Gastrocnemius medialis (tissue), 4 donors: ENCODE data around the gene TUBB4B.

Source experiments
- POLR2A ChIP-seq, 2 donors: fragments of 450-650 bp; IDR thresholded peaks; one replicate each; pipeline ENCODE4 v1.6.1; 2017; ENCODE audit warnings: antibody characterized with exemption in 2 of 2, mild to moderate bottlenecking in 2 of 2, moderate library complexity in 2 of 2
- TF ChIP-seq, protein P1 (sequence below), 5 experiments: fragments of 450-650 bp in 3 of 5; fragments of 200-600 bp in 2 of 5; sonication (generic) in 2 of 5; IDR thresholded peaks in 4 of 5; conservative IDR thresholded peaks in 1 of 5; 1 replicate in 4 of 5; 2 replicates in 1 of 5; pipeline ENCODE4 v1.5.1; 2016 to 2019; ENCODE audit warnings: antibody characterized with exemption in 5 of 5, mild to moderate bottlenecking in 3 of 5, moderate library complexity in 3 of 5

- TF ChIP-seq, protein P1, sequence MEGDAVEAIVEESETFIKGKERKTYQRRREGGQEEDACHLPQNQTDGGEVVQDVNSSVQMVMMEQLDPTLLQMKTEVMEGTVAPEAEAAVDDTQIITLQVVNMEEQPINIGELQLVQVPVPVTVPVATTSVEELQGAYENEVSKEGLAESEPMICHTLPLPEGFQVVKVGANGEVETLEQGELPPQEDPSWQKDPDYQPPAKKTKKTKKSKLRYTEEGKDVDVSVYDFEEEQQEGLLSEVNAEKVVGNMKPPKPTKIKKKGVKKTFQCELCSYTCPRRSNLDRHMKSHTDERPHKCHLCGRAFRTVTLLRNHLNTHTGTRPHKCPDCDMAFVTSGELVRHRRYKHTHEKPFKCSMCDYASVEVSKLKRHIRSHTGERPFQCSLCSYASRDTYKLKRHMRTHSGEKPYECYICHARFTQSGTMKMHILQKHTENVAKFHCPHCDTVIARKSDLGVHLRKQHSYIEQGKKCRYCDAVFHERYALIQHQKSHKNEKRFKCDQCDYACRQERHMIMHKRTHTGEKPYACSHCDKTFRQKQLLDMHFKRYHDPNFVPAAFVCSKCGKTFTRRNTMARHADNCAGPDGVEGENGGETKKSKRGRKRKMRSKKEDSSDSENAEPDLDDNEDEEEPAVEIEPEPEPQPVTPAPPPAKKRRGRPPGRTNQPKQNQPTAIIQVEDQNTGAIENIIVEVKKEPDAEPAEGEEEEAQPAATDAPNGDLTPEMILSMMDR (IDR thresholded peaks at IDR 0.05 in 4 of 5, conservative IDR thresholded peaks at IDR 0.05 in 1 of 5): no peak
- TF ChIP-seq POLR2A (IDR thresholded peaks at IDR 0.05): no peak
Observed at GRCh38 chr9:137253717-137254623, 12.9 kb downstream of the TUBB4B start.
